GM23248 (cell line): ENCODE data around the gene NQO1.
"Not testable (repeated sequence)": the region's sequence is repeated elsewhere in the genome, so short reads cannot be mapped to it uniquely, and the experiment has no call there.

ENCODE experiments used
- EZH2 ChIP-seq: fragments of 200-600 bp; sonication (generic); IDR thresholded peaks from 2 replicates; pipeline ENCODE4 v1.6.1; 2018; ENCODE audit warnings: antibody characterized with exemption, mild to moderate bottlenecking; ENCODE audit not compliant: insufficient read depth, poor library complexity, severe bottlenecking
- EZH2phosphoT487 ChIP-seq: fragments of 200-600 bp; sonication (generic); IDR thresholded peaks from 2 replicates; pipeline ENCODE4 v1.6.1; 2018; ENCODE audit warnings: antibody characterized with exemption, moderate library complexity, mild to moderate bottlenecking, low read depth; ENCODE audit not compliant: insufficient read depth

- TF ChIP-seq EZH2, EZH2phosphoT487: not testable (repeated sequence)
These were observed 31.0 kb upstream of the NQO1 start for GRCh38 chr16:69757375-69757774.
